ENCODE data around the gene DPP6. TPM values are rescaled to one million over a fixed set of nuclear protein-coding genes. Genes with fewer than 3 reads are reported as not detected.

The DPP6 gene
- total RNA-seq, 2 experiments from 2014 or later, result not detected

DNA sequence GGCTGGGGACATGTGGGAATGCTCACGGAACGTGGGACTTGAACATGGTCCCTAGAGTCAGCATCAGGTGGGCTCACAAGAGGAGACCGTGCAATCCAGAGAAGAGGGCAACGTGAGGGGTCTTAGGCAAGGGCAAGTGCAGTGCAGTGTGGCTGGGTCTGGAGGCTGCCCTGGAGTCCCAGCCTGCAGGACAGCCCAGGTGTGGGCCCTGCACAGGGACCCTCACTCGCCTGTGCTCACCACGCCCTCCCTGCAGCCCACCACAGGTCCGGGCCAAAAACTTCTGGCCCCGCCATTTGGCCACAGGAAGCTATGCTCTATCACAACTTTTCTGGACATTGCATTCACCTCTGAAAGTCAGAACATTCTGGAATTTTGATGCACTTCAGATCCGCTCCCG, 817.2 kb downstream of the DPP6 start:
- H3K4me3 Mint-ChIP-seq, result no peak overlapping the region
- no peaks in the 10 kb centered on the region for H3K4me1 Mint-ChIP-seq
- ChIA-PET CTCF (no interaction called here), POLR2A (no interaction called here)
- no peaks in the 10 kb centered on the region for H3K9me3 Mint-ChIP-seq
- no peaks in the 10 kb centered on the region for H3K36me3 Mint-ChIP-seq (ENCODE audit: low read depth)
- H3K27ac Mint-ChIP-seq, result no peak overlapping the region
- no peak for DNase-seq
- peaks cover 14% of the 10 kb centered on the region for H3K27me3 Mint-ChIP-seq

DNA sequence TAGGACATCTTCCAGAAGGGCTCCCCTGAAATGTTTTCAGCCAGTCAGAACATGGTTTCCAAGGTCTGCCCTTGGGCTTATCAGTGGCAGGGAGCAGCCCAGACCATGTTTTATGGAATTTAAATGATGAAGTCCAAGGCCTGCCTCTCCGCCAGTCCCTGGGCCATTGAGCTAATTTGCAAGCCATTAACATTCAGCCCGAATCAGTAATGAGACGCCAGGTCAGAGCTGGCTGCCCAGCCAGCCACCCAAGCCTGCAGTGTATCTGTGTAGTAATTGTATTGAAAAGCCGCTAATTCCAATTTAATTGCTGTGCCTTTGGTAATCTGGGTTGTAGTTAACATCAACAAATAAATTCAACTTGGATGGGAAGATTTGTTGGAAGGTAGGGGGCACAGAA, 819.3 kb downstream of the DPP6 start:
- no peak overlapping the region for H3K27ac Mint-ChIP-seq

DNA sequence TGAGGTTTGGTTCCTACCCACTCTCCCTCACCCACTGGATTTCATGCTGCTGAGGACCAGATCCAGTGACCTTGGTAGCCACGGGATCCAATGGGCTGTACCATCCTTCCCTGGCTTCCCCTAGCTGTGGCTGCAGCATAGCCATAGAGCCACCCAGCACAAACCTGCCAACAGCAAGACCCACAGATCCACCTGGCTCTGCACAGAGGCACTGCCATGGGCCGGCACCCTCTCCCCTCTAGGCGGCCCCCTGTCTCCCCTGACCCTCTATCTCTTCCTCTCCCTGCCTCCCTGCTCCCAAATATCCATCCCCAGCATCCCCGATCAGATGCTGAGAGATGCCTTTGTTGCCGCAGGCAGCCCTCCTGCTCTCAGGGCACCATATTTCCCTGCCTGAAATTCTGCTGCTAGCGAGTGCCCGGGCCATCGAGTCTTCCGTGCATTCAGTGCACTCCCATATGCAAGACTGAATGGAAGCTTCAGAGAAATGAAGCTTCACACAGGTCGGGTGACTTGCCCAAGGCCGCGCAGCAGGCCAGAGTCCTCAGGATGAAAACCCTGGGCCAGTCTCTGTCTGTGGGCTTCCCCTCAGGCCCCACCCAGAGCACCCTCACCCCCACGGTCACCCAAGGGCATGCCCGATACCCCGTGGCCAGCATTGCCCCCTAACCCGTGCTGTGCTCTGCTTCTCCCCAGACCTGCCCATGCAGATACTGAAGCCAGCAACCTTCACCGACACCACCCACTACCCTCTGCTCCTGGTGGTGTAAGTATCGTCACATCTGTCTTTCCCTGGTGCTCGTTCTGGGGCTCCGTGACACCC, 819.9 kb downstream of the DPP6 start:
- H3K4me3 Mint-ChIP-seq, result no peak overlapping the region
- CTCF ChIA-PET, result no interaction called here
- no peak for DNase-seq
- no peak overlapping the region for H3K27ac Mint-ChIP-seq
- H3K4me1 Mint-ChIP-seq, result no peaks in the 10 kb centered on the region
- H3K27me3 Mint-ChIP-seq, result peaks cover 12% of the 10 kb centered on the region
- H3K36me3 Mint-ChIP-seq (ENCODE audit: low read depth), result no peaks in the 10 kb centered on the region
- no peaks in the 10 kb centered on the region for H3K9me3 Mint-ChIP-seq
- POLR2A ChIA-PET, result no interaction called here

More for the DNA sequence above, 819.3 kb downstream of the DPP6 start:
- no peaks in the 10 kb centered on the region for H3K4me1 Mint-ChIP-seq
- POLR2A ChIA-PET, result no interaction called here
- peaks cover 14% of the 10 kb centered on the region for H3K27me3 Mint-ChIP-seq
- CTCF ChIA-PET, result no interaction called here
- H3K9me3 Mint-ChIP-seq, result no peaks in the 10 kb centered on the region
- no peaks in the 10 kb centered on the region for H3K36me3 Mint-ChIP-seq (ENCODE audit: low read depth)
- no peak for DNase-seq
- no peak overlapping the region for H3K4me3 Mint-ChIP-seq

DNA sequence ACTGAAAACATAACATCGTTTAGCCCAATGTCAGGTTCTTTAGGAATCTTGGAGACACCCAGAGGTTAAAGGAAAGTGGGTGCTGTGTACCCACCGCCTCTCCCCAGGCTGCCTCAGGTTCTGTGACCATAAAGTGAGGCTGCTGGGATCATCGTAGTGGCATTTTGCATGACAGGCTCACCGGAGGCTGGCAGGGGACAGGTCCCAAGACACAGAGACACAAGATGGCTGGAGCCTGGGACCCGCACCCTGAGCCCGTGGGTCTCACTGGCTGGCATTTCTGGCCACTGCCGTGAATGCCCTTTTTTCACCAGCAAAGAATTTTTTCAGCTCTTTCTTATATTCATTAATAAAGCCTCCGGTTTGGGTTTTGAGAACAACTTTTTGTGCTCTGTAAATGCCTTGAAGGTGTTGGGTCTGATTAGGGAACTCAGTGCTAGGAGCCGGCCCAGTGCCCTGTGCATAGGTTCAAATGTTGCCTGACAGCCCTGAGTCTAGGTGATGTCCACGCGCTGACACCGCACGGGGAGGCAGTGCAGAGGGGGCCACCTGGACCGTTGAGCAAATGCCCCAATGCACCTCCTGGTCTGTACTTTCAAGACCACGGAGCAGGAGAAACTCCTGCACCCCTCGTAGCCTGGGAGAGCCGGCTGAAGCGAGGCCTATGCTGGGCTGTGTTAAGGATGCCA, 820.8 kb downstream of the DPP6 start:
- H3K36me3 Mint-ChIP-seq (ENCODE audit: low read depth), result no peaks in the 10 kb centered on the region
- H3K4me3 Mint-ChIP-seq, result no peak overlapping the region
- no peak for DNase-seq
- H3K9me3 Mint-ChIP-seq, result no peaks in the 10 kb centered on the region
- peaks cover 8% of the 10 kb centered on the region for H3K27me3 Mint-ChIP-seq
- no peak overlapping the region for H3K27ac Mint-ChIP-seq
- POLR2A ChIA-PET, result no interaction called here
- CTCF ChIA-PET, result no interaction called here
- H3K4me1 Mint-ChIP-seq, result no peaks in the 10 kb centered on the region

DNA sequence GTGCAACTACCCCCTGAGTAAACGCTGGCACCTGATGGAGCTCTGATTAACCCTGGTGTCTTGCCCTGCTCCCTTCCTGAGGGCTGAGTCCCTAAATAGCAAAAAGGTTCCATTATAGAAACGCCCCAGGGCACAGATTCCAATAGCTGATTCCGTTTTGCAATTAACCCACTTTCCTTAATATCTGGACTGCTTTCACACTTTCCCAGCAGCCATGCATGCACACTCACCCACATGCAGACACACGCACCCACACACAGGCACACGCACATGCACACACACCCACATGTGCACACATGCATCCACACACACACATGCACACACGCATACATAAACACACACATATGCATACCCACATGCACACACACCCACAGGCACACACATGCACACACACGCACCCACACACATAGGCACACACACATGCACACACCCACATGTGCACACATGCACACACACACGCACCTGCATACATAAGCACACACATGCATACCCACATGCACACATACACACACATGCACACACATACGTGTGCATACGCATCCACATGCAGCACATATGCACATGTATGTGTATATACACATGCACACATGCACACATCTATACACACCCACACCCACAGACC, 821.4 kb downstream of the DPP6 start:
- no peaks in the 10 kb centered on the region for H3K9me3 Mint-ChIP-seq
- no peak overlapping the region for H3K27ac Mint-ChIP-seq
- CTCF ChIA-PET, result no interaction called here
- H3K36me3 Mint-ChIP-seq (ENCODE audit: low read depth), result no peaks in the 10 kb centered on the region
- POLR2A ChIA-PET, result no interaction called here
- H3K27me3 Mint-ChIP-seq, result peaks cover 3% of the 10 kb centered on the region
- no peaks in the 10 kb centered on the region for H3K4me1 Mint-ChIP-seq
- no peak for DNase-seq
- H3K4me3 Mint-ChIP-seq, result no peak overlapping the region

DNA sequence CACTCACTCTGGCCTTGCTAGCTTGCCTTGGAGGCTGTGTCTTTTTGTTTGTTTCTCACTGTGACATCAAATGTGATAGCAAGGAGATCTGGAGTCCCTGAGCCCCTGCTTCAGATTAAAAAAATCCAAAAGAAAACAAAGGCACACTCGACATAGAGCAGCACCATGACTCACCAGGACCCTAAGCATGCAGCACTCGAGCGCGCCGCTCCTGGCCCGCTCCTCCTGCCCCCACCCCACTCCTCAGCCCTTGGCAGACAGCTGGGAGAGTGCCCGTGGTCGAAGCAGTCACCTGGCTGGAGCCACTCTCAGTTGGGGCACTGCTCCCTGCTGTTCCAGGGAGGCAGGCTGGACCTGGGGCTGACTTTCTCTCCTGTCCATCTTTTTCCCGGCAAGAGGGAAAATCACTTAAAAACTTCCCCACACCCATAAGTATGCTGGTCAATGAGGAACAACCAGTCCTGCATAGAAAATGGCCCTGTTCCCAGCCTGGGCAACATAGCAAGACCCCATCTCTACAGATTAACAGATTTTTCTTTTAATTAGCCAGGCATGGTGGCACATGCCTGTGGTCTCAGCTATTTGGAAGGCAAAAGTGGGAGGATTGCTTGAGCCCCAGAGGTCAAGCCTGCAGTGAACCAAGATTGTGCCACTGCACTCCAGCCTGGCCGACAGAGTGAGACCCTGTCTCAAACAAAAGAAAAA, 822.4 kb downstream of the DPP6 start:
- CTCF ChIA-PET, result no interaction called here
- H3K4me3 Mint-ChIP-seq, result no peak overlapping the region
- POLR2A ChIA-PET, result no interaction called here
- no peaks in the 10 kb centered on the region for H3K27me3 Mint-ChIP-seq
- no peaks in the 10 kb centered on the region for H3K9me3 Mint-ChIP-seq
- DNase-seq, result no peak
- no peak overlapping the region for H3K27ac Mint-ChIP-seq
- H3K4me1 Mint-ChIP-seq, result no peaks in the 10 kb centered on the region
- H3K36me3 Mint-ChIP-seq (ENCODE audit: low read depth), result no peaks in the 10 kb centered on the region

DNA sequence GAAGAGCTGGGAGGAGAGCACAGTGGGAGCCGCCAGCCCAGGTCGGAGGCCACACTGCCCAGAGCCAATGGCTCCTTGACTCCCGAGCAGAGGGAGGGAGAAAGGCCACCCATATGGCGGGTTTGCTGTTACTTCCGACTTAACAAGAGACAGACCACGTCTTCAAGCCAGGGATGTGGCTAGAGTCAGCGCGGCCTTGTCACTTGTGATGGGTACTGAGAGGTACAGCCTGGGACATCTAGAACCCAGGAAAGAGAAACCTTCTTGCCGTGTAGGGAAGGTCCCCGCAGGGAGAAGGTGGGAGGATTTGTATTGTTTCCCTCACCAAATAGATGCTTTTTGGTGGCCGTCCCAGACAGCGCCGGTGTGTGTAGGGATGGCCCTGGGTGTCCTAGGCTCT, 823.1 kb downstream of the DPP6 start:
- POLR2A ChIA-PET, result no interaction called here
- Mint-ChIP-seq H3K27ac (no peak overlapping the region), H3K27me3 (no peaks in the 10 kb centered on the region), H3K9me3 (no peaks in the 10 kb centered on the region), H3K4me1 (no peaks in the 10 kb centered on the region), H3K36me3 (ENCODE audit: low read depth) (no peaks in the 10 kb centered on the region), H3K4me3 (no peak overlapping the region)
- CTCF ChIA-PET, result no interaction called here
- no peak for DNase-seq

DNA sequence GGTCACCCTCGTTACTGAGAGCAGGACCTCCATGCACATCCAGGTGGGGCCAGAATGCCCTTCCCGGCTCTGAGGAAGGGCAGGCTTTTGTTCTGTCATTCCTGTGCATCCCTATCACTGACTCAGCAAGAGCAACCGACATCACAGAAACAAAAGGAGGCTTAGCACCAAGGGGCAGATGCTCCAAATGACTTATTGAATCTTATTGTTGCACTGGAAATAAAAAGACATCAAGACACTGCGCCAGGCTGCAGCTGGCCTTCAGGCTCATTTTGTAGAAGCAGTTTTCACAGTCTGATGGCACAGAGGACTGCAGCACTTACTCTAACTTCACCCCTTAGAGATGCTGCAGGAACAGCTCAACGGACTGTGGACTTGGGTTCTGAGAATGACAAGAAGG, 824.3 kb downstream of the DPP6 start:
- no peaks in the 10 kb centered on the region for H3K27me3 Mint-ChIP-seq
- DNase-seq, result no peak
- no peaks in the 10 kb centered on the region for H3K36me3 Mint-ChIP-seq (ENCODE audit: low read depth)
- POLR2A ChIA-PET, result no interaction called here
- no peak overlapping the region for H3K4me3 Mint-ChIP-seq
- CTCF ChIA-PET, result no interaction called here
- H3K27ac Mint-ChIP-seq, result no peak overlapping the region
- H3K4me1 Mint-ChIP-seq, result no peaks in the 10 kb centered on the region
- H3K9me3 Mint-ChIP-seq, result no peaks in the 10 kb centered on the region

DNA sequence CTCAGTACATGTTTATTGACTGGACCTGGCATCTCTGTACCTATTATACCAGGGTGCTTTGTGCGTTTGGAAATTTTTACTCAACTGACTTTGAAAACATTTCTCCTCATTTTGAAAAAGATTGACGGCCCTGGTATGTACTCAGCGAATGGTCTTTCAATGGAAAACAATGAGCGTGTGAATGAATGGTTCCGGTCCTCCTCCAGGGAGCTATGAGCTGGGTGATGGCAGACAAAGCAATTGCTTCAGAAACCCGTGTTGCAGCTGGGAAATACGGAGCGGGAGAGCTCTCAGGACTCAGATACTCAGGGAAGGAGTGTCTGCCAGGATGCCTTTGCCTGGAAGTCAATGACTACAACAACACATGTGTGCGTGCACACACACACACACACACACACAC, 824.8 kb downstream of the DPP6 start:
- no peak for DNase-seq
- no peaks in the 10 kb centered on the region for H3K36me3 Mint-ChIP-seq (ENCODE audit: low read depth)
- H3K4me3 Mint-ChIP-seq, result no peak overlapping the region
- H3K27ac Mint-ChIP-seq, result no peak overlapping the region
- POLR2A ChIA-PET, result no interaction called here
- H3K27me3 Mint-ChIP-seq, result no peaks in the 10 kb centered on the region
- H3K4me1 Mint-ChIP-seq, result no peaks in the 10 kb centered on the region
- no peaks in the 10 kb centered on the region for H3K9me3 Mint-ChIP-seq
- CTCF ChIA-PET, result no interaction called here

DNA sequence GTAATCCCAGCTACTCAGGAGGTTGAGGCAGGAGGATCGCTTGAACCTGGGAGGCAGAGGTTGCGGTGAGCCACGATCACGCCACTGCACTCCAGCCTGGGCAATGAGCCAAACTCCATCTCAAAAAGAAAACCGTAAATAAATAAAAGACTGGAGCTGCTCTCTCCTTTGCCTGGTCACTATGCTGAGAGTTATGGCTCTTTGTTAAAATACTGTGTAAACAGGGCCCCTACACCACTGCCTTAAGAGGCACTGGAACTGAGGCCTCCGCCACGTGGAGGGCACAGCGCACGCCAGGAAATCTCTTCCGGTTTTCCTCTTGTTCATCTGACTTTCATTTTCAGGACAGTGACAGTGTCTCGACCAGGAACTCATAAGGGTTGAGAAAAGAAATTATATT, 827.4 kb downstream of the DPP6 start:
- H3K36me3 Mint-ChIP-seq (ENCODE audit: low read depth), result no peaks in the 10 kb centered on the region
- no peaks in the 10 kb centered on the region for H3K27me3 Mint-ChIP-seq
- ChIA-PET CTCF (no interaction called here), POLR2A (no interaction called here)
- DNase-seq, result no peak
- H3K4me1 Mint-ChIP-seq, result no peaks in the 10 kb centered on the region
- H3K9me3 Mint-ChIP-seq, result no peaks in the 10 kb centered on the region
- no peak overlapping the region for H3K4me3 Mint-ChIP-seq
- no peak overlapping the region for H3K27ac Mint-ChIP-seq

DNA sequence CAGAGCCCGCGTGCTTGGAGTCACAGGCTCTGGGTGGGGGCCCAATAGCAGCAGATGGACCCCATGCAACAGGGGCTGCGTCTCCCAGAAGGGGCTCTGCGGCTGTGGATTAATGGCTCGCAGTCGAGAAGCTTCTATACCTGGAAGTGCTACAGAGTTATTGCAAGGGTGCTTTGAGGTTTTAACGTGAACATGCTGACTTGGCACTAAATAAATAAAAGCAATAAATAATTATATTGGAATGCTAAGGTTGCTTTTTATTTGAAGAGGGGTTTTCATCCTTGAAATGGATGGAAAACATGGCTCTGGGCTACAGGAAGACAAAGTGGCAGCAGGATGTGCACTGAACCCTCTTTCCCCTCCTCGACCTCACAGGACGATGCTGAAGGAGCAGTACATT, 828.3 kb downstream of the DPP6 start:
- no peaks in the 10 kb centered on the region for H3K36me3 Mint-ChIP-seq (ENCODE audit: low read depth)
- no peak overlapping the region for H3K27ac Mint-ChIP-seq
- no peak for DNase-seq
- no peak overlapping the region for H3K4me3 Mint-ChIP-seq
- no peaks in the 10 kb centered on the region for H3K4me1 Mint-ChIP-seq
- H3K27me3 Mint-ChIP-seq, result no peaks in the 10 kb centered on the region
- H3K9me3 Mint-ChIP-seq, result no peaks in the 10 kb centered on the region
- POLR2A ChIA-PET, result no interaction called here
- CTCF ChIA-PET, result no interaction called here

DNA sequence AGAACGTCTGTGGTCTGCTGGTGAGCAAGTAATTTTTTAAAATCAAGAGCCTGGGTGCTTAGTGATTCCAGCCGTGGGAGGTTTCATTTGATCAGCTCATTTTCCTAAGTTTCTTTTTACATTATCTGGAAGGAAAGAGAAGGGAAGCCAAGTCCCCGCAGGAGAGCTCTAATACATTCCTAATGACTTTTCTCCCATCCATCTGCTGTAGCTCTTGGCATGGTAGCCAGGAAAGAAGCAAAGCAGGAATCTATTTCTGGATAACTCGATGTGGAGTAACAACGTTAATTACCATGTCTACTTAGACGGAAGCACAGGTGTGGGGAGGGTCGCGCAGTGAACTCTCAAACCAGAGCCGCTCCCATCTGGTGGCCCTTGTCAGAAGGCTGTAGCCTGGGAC, 828.8 kb downstream of the DPP6 start:
- H3K27me3 Mint-ChIP-seq, result no peaks in the 10 kb centered on the region
- CTCF ChIA-PET, result no interaction called here
- H3K27ac Mint-ChIP-seq, result no peak overlapping the region
- H3K4me1 Mint-ChIP-seq, result no peaks in the 10 kb centered on the region
- no peak for DNase-seq
- no peaks in the 10 kb centered on the region for H3K36me3 Mint-ChIP-seq (ENCODE audit: low read depth)
- H3K4me3 Mint-ChIP-seq, result no peak overlapping the region
- no peaks in the 10 kb centered on the region for H3K9me3 Mint-ChIP-seq
- POLR2A ChIA-PET, result no interaction called here

DNA sequence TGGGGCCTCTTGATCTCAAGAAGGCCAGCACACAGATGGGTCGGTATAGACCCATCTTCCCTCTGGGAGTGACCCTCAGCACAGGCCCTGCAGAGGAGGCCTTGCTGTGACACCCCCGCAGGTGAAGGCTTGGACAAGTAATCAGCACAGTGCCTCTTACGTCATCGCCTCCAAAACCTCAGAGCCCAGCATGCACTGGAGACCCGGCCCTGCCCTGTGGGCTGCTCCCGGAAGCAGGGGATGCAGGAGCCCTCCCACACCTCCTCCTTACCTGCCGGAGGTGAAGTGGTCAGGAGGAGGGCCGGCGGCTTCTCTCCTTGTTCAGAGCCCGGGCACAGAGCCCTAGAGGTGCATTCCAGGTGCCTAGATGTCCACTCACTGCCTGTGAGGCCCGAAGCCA, 829.3 kb downstream of the DPP6 start:
- Mint-ChIP-seq H3K27ac (no peak overlapping the region), H3K27me3 (no peaks in the 10 kb centered on the region), H3K4me1 (no peaks in the 10 kb centered on the region), H3K4me3 (no peak overlapping the region), H3K9me3 (no peaks in the 10 kb centered on the region), H3K36me3 (ENCODE audit: low read depth) (no peaks in the 10 kb centered on the region)
- ChIA-PET CTCF (no interaction called here), POLR2A (no interaction called here)
- DNase-seq, result no peak

Measured in activated CD4-positive, alpha-beta T cell treated with anti-CD3 and anti-CD28 coated beads, Interleukin-2, amount 10 ng/mL, durations not matched to agents 7 days and 5 days (primary cell).